HCEC 1CT (cell line): ENCODE results near the gene CAPN5.
A peak's percentile ranks its signal among the peaks of the same experiment; 100 is the strongest.
"Not testable (repeated sequence)": the region's sequence is repeated elsewhere in the genome, so short reads cannot be mapped to it uniquely, and the experiment has no call there.

Experiments used
- DNase-seq: peaks from one replicate; pipeline ENCODE4 v3.0.0-alpha.2; 2017

CAPN5 gene

DNA sequence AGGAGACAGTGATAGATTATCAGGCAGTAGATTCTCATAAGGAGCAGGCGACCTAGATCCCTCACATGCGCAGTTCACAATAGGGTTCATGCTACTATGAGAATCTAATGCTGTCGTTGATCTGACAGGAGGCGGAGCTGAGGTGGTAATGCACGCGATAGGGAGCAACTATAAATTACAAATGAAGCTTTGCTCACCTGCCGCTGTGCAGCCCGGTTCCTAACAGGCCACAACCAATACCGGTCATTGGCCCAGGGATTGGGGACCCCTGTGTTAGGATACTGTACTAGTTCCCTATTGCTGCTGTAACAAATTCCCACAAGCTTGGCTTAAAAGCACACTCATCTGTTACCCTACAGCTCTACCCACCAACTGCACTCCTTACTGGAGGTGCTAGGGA lies 21.9 kb upstream of the CAPN5 start:
- DNase-seq = no peak

- peak; percentile 17 for DNase-seq
Observed at GRCh38 chr11:77046060-77046501, 20.7 kb upstream of the CAPN5 start.

DNA sequence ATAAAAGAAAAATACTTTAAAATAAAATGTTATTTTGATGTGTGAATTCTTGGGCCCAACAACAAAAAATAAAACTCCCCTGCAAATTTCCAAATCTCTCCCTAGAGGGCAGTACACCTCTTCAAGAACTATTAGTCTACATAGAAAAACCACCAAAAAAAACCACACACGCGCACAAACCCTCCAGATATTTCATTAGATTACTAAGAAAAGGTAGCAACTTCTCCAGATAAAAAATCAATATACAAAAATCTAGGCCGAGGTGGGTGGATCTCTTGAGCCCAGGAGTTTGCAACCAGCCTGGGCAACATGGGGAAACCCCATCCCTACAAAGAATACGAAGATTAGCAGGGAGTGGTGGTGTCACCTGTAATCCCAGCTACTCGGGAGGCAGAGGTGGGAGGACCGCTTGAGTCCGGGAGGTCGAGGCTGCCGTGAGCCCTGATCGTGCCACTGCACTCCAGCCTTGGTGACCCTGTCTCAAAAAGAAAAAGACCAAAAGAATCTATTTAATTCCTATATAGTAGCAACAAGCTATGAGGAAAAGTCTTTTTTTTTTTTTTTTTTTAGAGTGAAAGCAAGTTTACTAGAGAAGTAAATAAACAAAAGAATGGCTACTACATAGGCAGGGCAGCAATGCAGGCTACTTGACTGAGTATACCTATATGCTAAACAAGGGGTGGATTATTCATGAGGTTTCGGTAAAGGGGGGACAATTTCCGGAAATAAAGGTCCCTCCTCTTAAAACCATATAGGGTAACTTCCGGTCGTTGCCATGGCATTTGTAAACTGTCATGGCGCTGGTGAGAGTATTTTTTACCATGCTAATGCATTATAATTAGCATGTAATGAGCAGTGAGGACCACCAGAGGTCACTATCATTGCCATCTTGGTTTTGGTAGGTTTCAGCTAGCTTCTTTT lies 19.5 kb upstream of the CAPN5 start:
- DNase-seq = peak; percentile 84

GRCh38 chr11:77047928-77048446 lies 18.8 kb upstream of the CAPN5 start:
- DNase-seq = not testable (repeated sequence)

- no peak for DNase-seq
Observed at GRCh38 chr11:77049026-77049425, 17.7 kb upstream of the CAPN5 start.

- DNase-seq = no peak
Observed at GRCh38 chr11:77051511-77051910, 15.3 kb upstream of the CAPN5 start.

GRCh38 chr11:77052518-77052917 lies 14.3 kb upstream of the CAPN5 start:
- DNase-seq = no peak

DNA sequence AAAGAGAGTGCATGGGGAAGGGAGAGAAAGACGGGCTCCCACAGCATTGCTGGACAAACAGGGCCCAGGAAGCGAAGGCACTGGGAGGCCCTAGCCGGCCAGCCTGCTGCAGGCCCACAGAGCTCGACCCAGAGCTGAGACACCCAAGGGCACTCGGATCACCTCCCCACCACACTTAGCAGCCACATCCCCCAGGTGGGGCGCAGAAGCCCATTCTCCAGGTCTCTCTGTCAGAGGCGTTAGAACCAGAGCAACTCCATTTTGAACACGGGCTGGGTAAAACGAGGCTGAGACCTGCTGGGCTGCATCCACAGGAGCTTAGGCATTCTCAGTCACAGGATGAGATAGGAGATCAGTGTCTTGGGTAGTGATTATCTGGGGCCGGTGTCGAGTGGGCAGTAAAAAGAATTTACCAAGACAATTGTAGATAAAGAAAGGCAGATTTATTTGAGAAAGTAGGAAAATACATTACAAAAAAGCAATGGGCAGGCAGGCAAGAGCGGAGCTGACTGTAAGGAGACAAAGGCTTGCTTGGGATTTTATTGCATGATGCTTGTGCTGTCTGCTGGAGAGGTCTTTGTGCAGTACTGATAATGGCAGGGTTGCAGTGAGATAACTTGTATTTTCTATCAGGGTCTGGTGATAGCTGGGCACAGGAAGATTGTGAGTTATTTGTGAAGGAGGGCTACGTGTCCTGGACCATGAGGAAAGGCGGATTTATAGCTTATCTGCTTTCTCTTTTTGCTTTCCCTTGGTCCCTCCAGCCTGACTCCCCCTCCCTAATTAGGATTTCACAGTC lies 13.4 kb upstream of the CAPN5 start:
- DNase-seq = no peak

- no peak for DNase-seq
Observed at GRCh38 chr11:77054084-77054483, 12.7 kb upstream of the CAPN5 start.

- no peak for DNase-seq
Observed at GRCh38 chr11:77055101-77055561, 11.6 kb upstream of the CAPN5 start.

GRCh38 chr11:77055913-77056312 lies 10.9 kb upstream of the CAPN5 start:
- DNase-seq = no peak

- no peak for DNase-seq
Observed at GRCh38 chr11:77056814-77057402, 9.9 kb upstream of the CAPN5 start.

DNA sequence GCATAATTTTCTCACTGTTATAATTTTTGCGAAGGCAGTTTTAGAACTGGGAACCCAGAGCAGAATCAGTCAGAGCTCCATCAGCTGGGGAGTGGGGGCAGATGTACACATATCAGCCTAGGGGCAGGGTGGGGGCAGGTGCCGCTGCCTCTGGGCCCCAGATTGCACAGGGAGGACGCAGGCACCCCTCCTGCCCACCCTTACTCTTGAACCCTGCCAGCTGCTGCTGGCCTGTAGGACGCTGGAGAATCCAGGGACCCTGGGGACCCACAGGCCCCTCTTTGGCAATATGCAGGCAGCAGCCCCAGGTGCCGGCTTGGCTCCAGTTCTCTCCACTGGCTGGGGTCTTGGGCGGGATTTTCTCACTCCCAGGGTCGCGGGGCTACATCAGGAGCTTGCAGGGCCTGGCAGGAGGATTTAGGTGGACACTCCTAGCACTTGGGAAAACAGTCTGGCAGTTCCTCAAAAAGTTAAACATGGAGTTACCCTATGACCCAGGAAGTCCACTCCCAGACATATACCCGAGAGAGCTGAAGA lies 8.8 kb upstream of the CAPN5 start:
- DNase-seq = no peak

GRCh38 chr11:77058900-77059299 lies 7.9 kb upstream of the CAPN5 start:
- DNase-seq = no peak

DNA sequence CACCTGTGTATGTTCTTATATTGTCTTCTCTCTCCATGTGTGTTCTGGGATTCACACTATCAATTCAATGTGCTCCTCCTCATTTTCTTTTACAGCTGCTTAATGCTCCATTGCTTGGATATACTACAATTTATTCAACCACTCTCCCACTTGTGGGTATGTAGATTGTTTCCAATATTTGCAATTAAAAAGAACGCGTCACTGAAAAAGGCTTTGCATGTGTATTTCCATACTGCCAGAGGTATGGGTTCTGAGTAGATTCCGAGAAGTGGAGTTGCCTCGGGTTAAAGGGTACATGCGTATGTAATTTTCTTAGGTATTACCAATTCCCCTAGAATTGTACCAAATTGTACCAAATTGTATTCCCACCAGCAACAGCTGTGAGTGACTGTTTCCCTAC lies 7.0 kb upstream of the CAPN5 start:
- no peak for DNase-seq

- DNase-seq = no peak
Observed at GRCh38 chr11:77060234-77060633, 6.5 kb upstream of the CAPN5 start.

- DNase-seq = not testable (repeated sequence)
Observed at GRCh38 chr11:77061258-77061657, 5.5 kb upstream of the CAPN5 start.

- peak; percentile 9 for DNase-seq
Observed at GRCh38 chr11:77062924-77063323, 3.8 kb upstream of the CAPN5 start.

DNA sequence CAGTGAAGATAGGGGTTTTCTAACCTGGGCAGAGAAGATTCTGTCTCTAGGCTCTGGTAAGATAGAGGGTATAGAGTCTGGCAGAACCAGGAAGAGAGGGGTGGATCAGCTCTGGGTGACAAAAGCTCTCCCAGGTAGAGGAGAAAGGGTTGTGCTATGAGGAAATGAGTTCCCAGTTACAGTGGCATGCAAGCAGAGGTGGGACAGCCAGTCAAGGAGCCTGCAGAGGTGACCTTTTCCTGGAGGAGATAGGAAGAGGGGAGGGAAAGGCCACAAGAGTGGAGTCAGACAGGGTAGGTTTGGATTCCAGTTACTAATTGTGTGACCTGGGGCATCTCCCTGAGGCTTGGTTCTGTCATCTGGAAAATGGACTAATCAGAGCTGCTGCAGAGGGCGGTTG lies 3.4 kb upstream of the CAPN5 start:
- no peak for DNase-seq

- no peak for DNase-seq
Observed at GRCh38 chr11:77063861-77064260, 2.9 kb upstream of the CAPN5 start.

GRCh38 chr11:77064648-77065217 lies 2.0 kb upstream of the CAPN5 start:
- DNase-seq = no peak

DNA sequence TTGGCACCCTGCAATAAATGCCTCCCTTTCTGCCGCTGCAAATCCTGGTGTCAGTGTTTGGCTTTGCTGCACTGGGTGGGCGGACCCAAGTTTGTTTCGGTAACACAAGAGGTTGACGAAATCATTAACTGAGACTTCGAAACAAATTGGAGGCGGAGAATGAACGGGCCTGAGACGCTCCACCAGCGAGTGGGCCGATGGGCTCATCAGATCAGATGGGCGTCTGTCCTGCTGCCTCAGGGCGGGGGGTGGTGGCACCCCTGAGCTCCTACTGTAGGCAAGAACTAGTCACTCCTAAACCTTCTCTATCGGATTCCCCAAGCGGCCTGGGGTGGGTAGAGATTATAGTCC lies 918 bp upstream of the CAPN5 start:
- peak; percentile 71 for DNase-seq
